H1 (cell line): ENCODE measurements around the gene SAMD4A. TPM values are rescaled to one million over a fixed set of nuclear protein-coding genes. Genes with fewer than 3 reads are reported as not detected.

Experiments used
- ATF2 ChIP-seq: IDR thresholded peaks from 2 replicates; pipeline ENCODE4 v1.6.1; 2012; ENCODE audit warnings: low read length, inconsistent platforms
- CHD7 ChIP-seq: fragments of 300-600 bp; sonication (generic); IDR thresholded peaks from 2 replicates; pipeline ENCODE4 v1.7.1; 2012; ENCODE audit warnings: low read length, moderate library complexity, mild to moderate bottlenecking, inconsistent platforms; ENCODE audit not compliant: insufficient replicate concordance
- KDM5A ChIP-seq: fragments of 200-600 bp; IDR thresholded peaks from 2 replicates; pipeline ENCODE4 v1.7.1; 2012; ENCODE audit warnings: mild to moderate bottlenecking, low read length, inconsistent platforms, mixed read lengths
- POU5F1 ChIP-seq: IDR thresholded peaks from 2 replicates; pipeline ENCODE4 v1.6.1; 2011; ENCODE audit warnings: low read depth, mild to moderate bottlenecking, low read length, moderate library complexity
- SP1 ChIP-seq: IDR thresholded peaks from 2 replicates; pipeline ENCODE4 v1.6.1; 2011; ENCODE audit warnings: low read depth, low read length
- SP4 ChIP-seq: IDR thresholded peaks from 2 replicates; pipeline ENCODE4 v1.6.1; 2012; ENCODE audit warnings: low read length, inconsistent platforms
- TAF7 ChIP-seq: optimal IDR thresholded peaks from 2 replicates; pipeline ENCODE3; 2011; ENCODE audit warnings: low read depth, mild to moderate bottlenecking, inconsistent platforms, low read length, moderate library complexity, borderline replicate concordance
- TEAD4 ChIP-seq: IDR thresholded peaks from 2 replicates; pipeline ENCODE4 v1.6.1; 2012; ENCODE audit warnings: low read depth, low read length, inconsistent platforms, mixed read lengths
- polyA plus RNA-seq, 7 experiments: library from polyadenylated mRNA; depleted of rRNA in 3 of 7; stranded (reverse) in 5 of 7; unstranded in 2 of 7; fragments of >200 nt in 5 of 7; fragments of 200-250 nt in 2 of 7; gene quantifications; 1 replicate in 5 of 7; 2 replicates in 1 of 7; 4 replicates in 1 of 7; pipeline versions ENCODE4 v1.2.1 to v1.2.3, GENCODE V29; 2011 to 2013; ENCODE audit warnings: missing spikeins in 2 of 7, mixed read lengths in 2 of 7
- total RNA-seq: library from RNA; stranded (reverse); fragmentation: NEBNext Ultra II Directional; extraction: Animal tissue kit (Norgen Biotek cat#: 25700); gene quantifications from 2 replicates; pipeline ENCODE4 v1.2.1, GENCODE V29; 2021

The SAMD4A gene
- total and polyA plus RNA-seq, 2 of the 8 experiments (the other 6 are each of a cell fraction or from before 2014, with no cell fraction given) = 2.4 to 12.3 TPM

- TF ChIP-seq TAF7 (no peak), TEAD4 (no peak), KDM5A (no peak), SP1 (no peak), CHD7 (no peak), ATF2 (no peak), POU5F1 (no peak), SP4 (no peak)
Observed at GRCh38 chr14:54818201-54819133, 251.5 kb downstream of the SAMD4A start (continued).
